Left cardiac atrium (tissue), 4 donors: ENCODE results near the gene DGAT2. TPM values are rescaled to one million over a fixed set of nuclear protein-coding genes. Genes with fewer than 3 reads are reported as not detected.

Experiments
- ATAC-seq, 2 donors: fragments of 200-7000 bp; cut with Tn5 transposase; one replicate each; pipeline ENCODE4 v1.9.1; 2020; ENCODE audit warnings: mild to moderate bottlenecking in 2 of 2, moderate library complexity in 2 of 2
- DNase-seq: peaks from one replicate; pipeline ENCODE4 v3.0.0-alpha.2; 2020
- intact Hi-C, 2 donors: fragments of 100-400 bp; cut with DNase I; formaldehyde crosslinking; loops; one replicate each; pipeline versions ENCODE4 v1.14.1 to v1.15.1; 2022 to 2023
- total RNA-seq, 2 donors: library from RNA; stranded (reverse); fragmentation: NEBNext Ultra II Directional; extraction: Animal tissue kit (Norgen Biotek cat#: 25700); gene quantifications; one replicate each; pipeline ENCODE4 v1.2.1, GENCODE V29; 2021
- donor health status: DM: no; HTN: yes; CAD: no.
- donor health status: DM: no; HTN: yes; CAD: no; lungs with severe emphysema.
- donor health status: DM: yes; HTN: yes; CAD: no.
- donor health status: Dilated cardiomyopathy.

The DGAT2 gene
- total RNA-seq, 2 donors from 2014 or later, result 81.2 to 131 TPM

DNA sequence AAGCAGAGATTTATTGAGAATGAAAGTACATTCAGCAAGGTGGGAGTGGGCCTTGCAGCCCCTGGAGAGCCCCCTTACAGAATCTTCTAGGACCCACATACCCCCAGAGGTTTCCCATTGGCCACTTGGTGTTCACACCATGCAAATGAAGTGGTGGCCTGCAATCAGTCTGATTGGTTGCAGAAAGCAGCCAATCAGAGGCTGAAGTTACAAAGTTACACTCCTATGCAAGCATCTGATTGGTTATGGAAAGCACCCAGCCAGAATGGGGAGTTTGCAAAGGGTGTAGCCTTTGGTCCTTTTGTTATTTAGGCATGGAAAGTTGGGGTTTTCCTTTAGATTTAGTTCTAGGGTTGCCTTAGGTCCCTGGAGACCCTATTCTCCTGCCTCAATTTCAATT lies 81.3 kb downstream of the DGAT2 start:
- no peak for ATAC-seq
- intact Hi-C loops, result no loop called here
- no peak for DNase-seq

DNA sequence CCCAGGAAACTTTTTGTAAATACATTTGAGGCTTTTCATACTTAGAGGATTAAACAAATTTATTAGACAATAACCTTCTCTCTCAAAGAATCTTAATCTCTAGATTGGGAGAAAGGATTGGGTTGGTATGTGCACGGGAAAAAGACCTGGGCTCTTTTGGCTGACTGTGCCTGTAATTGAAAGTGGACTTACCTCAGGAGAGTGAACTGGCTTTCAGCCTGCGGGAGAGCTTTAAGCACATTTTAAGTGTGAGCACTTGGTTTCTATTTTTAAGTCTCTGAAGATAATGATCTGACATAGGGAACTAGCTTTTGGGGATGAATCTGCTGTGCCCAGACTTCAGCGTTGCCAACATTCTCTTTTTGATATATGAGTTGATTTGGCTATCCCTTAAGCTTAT lies 82.2 kb downstream of the DGAT2 start:
- ATAC-seq, result peak; percentile 43 to 72
- intact Hi-C loops, result no loop called here
- DNase-seq, result no peak

Other genes starting within 250 kb of the DGAT2 start
- gene GDPD5, start 242.8 kb upstream of the DGAT2 start, total RNA-seq, result 10 to 100 TPM; 12.3 to 17.6 TPM
- 100 to 1,000 TPM; 105 to 137 TPM for gene SERPINH1, start 206.5 kb upstream of the DGAT2 start, total RNA-seq
- gene MAP6, start 99.7 kb upstream of the DGAT2 start, total RNA-seq, result 1 to 10 TPM; 5.6 to 5.9 TPM
- under 1 TPM; 0.26 to 0.38 TPM for gene MOGAT2, start 50.9 kb upstream of the DGAT2 start, total RNA-seq
- 10 to 100 TPM; 13.9 to 17.7 TPM for gene UVRAG, start 46.4 kb downstream of the DGAT2 start, total RNA-seq